WI38 (cell line): ENCODE data around the gene BRD3.

ENCODE experiments used
- H3K4me3 ChIP-seq: 2 replicates; pipeline ENCODE4 v1.5.1; 2011; ENCODE audit warnings: low read depth, mild to moderate bottlenecking, control low read depth, low read length
- TF ChIP-seq, protein P1 (sequence below): IDR thresholded peaks from 2 replicates; pipeline ENCODE4 v1.5.1; 2012; ENCODE audit warnings: low read depth, mild to moderate bottlenecking, control low read depth, low read length

The BRD3 gene

DNA sequence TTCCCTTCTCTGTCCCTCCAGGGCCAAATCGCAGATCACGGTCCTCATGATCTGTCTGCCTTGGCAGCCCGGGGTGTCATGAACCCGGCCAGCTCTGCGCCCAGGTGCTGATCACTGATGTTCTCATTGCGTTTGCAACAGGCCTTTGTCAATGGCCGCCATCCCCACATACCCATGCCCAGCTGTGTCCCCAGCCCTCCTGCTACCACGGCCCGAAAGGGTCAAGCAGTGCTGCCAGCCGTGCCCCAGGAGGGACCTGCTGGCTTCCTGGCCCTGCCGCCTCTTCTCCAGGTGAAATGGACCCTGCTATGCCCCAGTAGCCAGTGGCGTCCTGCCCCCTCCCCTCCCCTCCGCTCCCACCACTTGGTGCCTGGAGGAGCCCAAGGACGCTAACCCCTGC is 62.9 kb downstream of the BRD3 start:
- no peak overlapping the region for H3K4me3 ChIP-seq
- TF ChIP-seq, protein P1, sequence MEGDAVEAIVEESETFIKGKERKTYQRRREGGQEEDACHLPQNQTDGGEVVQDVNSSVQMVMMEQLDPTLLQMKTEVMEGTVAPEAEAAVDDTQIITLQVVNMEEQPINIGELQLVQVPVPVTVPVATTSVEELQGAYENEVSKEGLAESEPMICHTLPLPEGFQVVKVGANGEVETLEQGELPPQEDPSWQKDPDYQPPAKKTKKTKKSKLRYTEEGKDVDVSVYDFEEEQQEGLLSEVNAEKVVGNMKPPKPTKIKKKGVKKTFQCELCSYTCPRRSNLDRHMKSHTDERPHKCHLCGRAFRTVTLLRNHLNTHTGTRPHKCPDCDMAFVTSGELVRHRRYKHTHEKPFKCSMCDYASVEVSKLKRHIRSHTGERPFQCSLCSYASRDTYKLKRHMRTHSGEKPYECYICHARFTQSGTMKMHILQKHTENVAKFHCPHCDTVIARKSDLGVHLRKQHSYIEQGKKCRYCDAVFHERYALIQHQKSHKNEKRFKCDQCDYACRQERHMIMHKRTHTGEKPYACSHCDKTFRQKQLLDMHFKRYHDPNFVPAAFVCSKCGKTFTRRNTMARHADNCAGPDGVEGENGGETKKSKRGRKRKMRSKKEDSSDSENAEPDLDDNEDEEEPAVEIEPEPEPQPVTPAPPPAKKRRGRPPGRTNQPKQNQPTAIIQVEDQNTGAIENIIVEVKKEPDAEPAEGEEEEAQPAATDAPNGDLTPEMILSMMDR, result no peak

DNA sequence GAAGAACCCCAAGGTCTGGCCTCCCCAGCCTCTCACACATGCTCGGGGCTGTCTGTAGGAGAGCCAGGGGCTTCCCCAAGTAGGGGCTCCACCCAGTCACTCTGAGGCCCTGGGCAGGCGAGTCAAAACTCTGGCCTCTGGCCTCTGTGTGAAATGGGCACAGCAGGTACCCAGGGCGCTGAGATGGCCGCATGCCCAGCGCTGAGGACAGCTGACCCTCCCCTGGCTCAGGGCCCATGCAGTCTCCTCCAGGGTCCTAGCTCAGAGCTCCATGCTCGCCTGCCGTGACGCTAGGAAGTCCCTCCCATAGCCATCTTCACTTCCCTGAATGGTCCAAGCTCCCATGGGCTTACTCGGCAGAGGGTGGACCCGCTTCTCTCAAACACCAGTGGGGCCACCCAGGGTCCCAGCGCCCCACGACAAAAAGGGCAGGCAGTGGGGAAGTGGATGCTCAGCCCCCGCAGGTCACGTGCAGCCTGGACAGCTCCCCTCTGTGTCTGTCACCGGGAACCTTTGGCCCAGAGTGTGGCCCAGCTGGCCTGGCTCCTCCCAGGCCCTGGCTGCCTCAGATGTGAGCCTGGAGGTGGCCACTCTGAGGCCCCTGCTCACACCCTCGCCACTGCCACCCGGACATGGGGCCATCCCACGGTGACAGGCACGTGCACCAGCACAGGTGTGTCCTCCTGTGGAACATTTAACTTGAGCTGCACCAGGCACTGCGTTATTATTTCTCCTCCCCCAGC is 63.5 kb downstream of the BRD3 start:
- no peak overlapping the region for H3K4me3 ChIP-seq
- TF ChIP-seq, protein P1, result no peak

DNA sequence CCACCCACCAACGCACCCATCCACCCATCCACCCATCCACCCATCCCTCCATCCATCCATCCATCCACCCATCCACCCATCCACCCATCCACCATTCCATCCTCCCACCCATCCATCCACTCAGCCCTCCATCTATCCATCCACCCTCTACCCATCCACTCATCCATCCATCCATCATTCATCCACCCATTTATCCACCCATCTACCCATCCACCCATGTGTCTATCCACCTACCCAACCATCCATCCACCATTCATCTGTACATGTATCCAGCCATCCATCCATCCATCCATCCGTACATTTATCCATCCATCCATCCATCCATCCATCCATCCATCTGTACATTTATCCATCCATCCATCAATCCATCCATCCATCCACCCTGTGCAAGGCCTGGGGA is 64.6 kb downstream of the BRD3 start:
- TF ChIP-seq, protein P1, result no peak
- H3K4me3 ChIP-seq, result no peak overlapping the region

DNA sequence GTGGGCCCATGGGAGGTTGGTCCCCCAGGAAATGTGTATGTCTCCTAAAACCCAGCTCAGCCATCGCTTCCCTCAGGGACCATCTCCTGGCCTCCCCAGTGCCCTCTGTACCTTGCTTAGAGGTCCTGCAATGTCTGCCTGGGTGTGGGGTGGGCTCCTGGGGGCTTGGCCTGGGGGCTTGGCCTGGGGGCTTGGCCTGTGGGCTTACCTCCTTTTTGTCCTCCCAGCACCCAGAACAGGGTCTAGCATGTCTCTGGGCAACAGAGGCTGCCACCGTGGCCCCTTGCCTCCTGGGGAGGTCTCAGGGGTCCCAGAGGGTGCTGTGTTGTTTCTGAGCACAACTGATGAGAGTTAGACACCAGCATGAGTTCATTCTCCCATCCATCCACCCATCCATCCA is 65.0 kb downstream of the BRD3 start:
- H3K4me3 ChIP-seq, result no peak overlapping the region
- TF ChIP-seq, protein P1, result no peak

DNA sequence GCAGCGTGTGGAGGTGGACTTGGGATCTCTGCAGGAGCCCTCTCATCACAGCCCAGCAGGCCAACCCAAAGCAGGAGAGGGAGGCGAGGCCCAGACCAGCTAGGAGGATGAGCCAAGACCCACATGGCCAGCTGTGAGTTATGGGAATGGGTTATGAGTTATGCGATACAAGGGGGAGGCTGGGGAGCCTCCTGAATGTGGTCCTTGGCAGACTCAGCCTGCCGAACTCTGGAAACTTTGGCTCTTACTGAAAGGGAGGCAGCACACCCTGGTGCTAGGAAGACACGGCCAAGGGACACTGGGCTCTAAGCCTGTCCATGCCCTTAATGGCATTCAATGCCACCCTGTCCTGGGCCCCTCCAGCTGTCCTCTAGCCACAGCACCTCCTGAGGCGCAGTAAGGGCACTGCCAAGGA is 68.0 kb downstream of the BRD3 start:
- H3K4me3 ChIP-seq, result no peak overlapping the region
- TF ChIP-seq, protein P1, result no peak

DNA sequence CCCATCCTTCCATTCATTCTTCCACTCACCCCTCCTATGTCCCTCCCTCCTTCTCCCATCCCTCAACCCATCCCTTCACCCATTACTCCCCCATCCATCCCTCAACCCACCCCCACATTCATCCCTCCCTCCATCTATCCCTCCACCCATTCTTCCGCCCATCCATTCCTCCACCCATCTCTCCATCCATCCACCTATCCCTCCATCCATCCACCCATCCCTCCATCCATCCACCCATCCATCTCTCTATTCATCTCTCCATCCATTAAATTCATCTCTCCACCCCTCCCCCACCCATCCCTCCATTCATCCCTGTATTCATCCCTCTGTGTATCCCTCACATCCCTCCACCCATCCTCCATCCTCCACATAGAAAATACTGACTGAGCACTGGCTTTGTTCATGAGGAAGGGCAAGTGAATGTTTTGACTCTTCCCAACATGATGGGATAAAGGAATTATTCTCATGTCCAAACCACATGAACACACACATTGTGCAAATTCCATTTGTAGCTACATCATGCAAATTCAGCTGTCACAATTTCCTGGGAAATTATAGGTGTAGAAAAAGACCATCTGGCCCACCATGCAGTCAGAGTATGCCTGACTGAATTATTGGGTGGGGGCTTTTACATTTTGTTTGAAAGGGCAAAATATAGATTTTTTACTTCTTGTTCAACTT is 68.8 kb downstream of the BRD3 start:
- no peak overlapping the region for H3K4me3 ChIP-seq
- TF ChIP-seq, protein P1, result no peak

DNA sequence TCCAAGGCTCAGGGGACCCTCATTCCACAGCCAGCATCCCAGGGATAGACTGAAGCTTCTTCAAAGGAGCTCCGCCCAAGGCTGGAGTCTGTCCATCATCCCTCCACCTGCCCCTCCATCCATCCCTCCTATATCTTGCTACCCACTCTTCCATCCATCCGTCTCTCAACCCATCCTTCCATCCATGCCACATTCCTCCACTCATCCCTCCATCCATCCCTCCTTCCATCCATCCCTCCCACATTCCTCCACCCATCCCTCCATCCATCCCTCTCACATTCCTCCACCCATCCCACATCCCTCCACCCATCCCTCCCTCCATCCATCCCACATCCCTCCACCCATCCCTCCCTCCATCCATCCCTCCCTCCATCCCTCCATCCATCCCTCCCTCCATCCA is 70.2 kb downstream of the BRD3 start:
- TF ChIP-seq, protein P1, result no peak
- H3K4me3 ChIP-seq, result no peak overlapping the region
